Ishikawa (cell line): ENCODE measurements around the gene TMED4.

Experiments used
- NFIC ChIP-seq: IDR thresholded peaks from 2 replicates; pipeline ENCODE4 v1.6.1; 2012
- RAD21 ChIP-seq: IDR thresholded peaks from 2 replicates; pipeline ENCODE4 v1.6.1; 2012; ENCODE audit warnings: low read depth
- TF ChIP-seq, protein P1 (sequence below): IDR thresholded peaks from 2 replicates; pipeline ENCODE4 v1.6.1; 2012; ENCODE audit warnings: low read depth, mild to moderate bottlenecking

DNA sequence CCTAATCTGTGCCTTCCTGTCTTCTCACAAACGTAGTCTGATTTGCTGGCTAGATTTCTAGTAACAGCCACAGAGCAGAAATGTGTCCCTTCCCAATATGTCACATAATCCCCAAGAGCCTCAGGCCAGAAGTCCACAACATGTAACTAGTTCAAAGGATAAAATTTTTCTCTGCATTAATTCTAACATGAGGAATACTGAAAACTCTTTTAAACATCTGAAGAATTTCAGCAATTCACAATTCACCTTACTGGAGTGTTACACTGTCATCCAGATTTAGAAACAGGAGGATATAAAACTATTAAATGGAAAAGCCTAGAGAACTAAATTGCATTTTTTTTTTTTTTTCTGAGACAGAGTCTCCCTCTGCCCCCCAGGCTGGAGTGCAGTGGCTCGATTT, 5.8 kb downstream of the TMED4 start:
- no peak for TF ChIP-seq NFIC
- TF ChIP-seq, protein P1, sequence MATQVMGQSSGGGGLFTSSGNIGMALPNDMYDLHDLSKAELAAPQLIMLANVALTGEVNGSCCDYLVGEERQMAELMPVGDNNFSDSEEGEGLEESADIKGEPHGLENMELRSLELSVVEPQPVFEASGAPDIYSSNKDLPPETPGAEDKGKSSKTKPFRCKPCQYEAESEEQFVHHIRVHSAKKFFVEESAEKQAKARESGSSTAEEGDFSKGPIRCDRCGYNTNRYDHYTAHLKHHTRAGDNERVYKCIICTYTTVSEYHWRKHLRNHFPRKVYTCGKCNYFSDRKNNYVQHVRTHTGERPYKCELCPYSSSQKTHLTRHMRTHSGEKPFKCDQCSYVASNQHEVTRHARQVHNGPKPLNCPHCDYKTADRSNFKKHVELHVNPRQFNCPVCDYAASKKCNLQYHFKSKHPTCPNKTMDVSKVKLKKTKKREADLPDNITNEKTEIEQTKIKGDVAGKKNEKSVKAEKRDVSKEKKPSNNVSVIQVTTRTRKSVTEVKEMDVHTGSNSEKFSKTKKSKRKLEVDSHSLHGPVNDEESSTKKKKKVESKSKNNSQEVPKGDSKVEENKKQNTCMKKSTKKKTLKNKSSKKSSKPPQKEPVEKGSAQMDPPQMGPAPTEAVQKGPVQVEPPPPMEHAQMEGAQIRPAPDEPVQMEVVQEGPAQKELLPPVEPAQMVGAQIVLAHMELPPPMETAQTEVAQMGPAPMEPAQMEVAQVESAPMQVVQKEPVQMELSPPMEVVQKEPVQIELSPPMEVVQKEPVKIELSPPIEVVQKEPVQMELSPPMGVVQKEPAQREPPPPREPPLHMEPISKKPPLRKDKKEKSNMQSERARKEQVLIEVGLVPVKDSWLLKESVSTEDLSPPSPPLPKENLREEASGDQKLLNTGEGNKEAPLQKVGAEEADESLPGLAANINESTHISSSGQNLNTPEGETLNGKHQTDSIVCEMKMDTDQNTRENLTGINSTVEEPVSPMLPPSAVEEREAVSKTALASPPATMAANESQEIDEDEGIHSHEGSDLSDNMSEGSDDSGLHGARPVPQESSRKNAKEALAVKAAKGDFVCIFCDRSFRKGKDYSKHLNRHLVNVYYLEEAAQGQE, result no peak
- TF ChIP-seq RAD21, result no peak
